ACC112 (cell line): ENCODE data around the gene SORCS3.

Experiments used
- H2AFZ ChIP-seq: fragments of 200-600 bp; sonication (generic); one replicate; pipeline ENCODE4 v1.6.0; 2017; ENCODE audit warnings: antibody characterized with exemption, low read length; ENCODE audit not compliant: unreplicated experiment
- H3K27ac ChIP-seq: fragments of 200-600 bp; sonication (generic); 2 replicates; pipeline ENCODE4 v1.5.1; 2014; ENCODE audit warnings: low read depth, mild to moderate bottlenecking, antibody characterized with exemption, low read length, moderate library complexity
- H3K27me3 ChIP-seq: fragments of 200-600 bp; sonication (generic); 2 replicates; pipeline ENCODE4 v1.6.1; 2014; ENCODE audit warnings: mild to moderate bottlenecking, antibody characterized with exemption, low read length, moderate library complexity, mixed read lengths; ENCODE audit not compliant: insufficient read depth
- H3K36me3 ChIP-seq: fragments of 200-600 bp; sonication (generic); 2 replicates; pipeline ENCODE4 v1.6.1; 2016; ENCODE audit warnings: mild to moderate bottlenecking, antibody characterized with exemption, low read length, moderate library complexity, mixed read lengths; ENCODE audit not compliant: insufficient read depth
- H3K4me1 ChIP-seq: fragments of 200-600 bp; sonication (generic); one replicate; pipeline ENCODE4 v1.6.1; 2016; ENCODE audit warnings: low read length, mixed read lengths; ENCODE audit not compliant: insufficient read depth, unreplicated experiment, control insufficient read depth
- H3K4me3 ChIP-seq: fragments of 200-600 bp; sonication (generic); 2 replicates; pipeline ENCODE4 v1.5.1; 2014; ENCODE audit warnings: mild to moderate bottlenecking, low read depth, low read length
- H3K79me2 ChIP-seq: fragments of 200-600 bp; sonication (generic); one replicate; pipeline ENCODE4 v1.6.0; 2016; ENCODE audit warnings: low read length; ENCODE audit not compliant: control insufficient read depth, unreplicated experiment, insufficient read depth

Gene SORCS3

DNA sequence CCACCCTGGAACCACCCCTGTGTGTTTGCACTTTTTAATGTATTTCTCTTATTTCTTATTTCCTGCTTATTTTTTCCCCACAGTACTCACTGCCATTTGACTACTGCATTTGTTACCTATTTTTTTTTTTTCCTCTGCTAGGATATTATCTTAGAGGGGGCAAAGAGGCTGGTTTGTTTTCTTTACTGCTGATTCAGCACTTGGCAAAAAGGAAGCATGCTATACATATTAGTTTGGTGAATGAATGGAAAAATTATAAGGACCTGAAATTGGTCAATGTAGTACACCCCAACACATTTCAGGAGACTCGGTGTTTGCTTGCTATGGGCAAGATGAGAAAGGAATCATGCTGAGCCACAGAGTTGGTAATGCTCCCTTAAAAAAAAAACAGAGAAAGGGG is 193.5 kb downstream of the SORCS3 start:
- H3K79me2 ChIP-seq = no peaks in the 10 kb centered on the region
- H3K36me3 ChIP-seq = no peaks in the 10 kb centered on the region
- no peaks in the 10 kb centered on the region for H3K27me3 ChIP-seq
- H3K4me3 ChIP-seq = no peak overlapping the region
- H3K27ac ChIP-seq = no peak overlapping the region
- H3K4me1 ChIP-seq = no peaks in the 10 kb centered on the region
- H2AFZ ChIP-seq = no peak overlapping the region

DNA sequence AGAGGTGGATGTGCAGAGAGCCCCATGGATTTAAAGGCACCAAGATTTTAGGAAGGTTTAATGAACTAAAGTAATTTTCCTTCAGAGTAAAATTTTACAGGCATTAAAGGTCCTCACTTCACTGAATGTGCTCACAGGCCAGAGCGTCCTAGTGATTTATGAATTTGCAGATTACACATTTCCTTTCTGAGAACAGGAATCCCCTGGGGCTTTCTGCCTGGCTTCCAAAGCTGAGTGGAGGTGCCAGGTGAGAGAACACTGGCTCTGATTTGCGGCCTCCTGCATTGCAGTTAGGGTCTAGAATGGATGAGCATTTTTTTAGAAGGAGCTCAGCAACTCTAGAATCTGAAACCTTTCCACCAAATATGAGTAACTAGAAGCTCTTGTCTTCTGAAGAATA is 194.3 kb downstream of the SORCS3 start:
- Histone ChIP-seq H2AFZ (no peak overlapping the region), H3K4me1 (no peaks in the 10 kb centered on the region), H3K27ac (no peak overlapping the region), H3K36me3 (no peaks in the 10 kb centered on the region), H3K27me3 (no peaks in the 10 kb centered on the region), H3K4me3 (no peak overlapping the region), H3K79me2 (no peaks in the 10 kb centered on the region)

- Histone ChIP-seq H2AFZ (no peak overlapping the region), H3K27ac (no peak overlapping the region), H3K36me3 (no peaks in the 10 kb centered on the region), H3K27me3 (no peaks in the 10 kb centered on the region), H3K4me1 (no peaks in the 10 kb centered on the region), H3K4me3 (no peak overlapping the region), H3K79me2 (no peaks in the 10 kb centered on the region)
Observed at GRCh38 chr10:104842704-104843103, 201.6 kb downstream of the SORCS3 start.

GRCh38 chr10:104844073-104844472 is 203.0 kb downstream of the SORCS3 start:
- Histone ChIP-seq H3K79me2 (no peaks in the 10 kb centered on the region), H3K27ac (no peak overlapping the region), H3K36me3 (no peaks in the 10 kb centered on the region), H3K4me1 (no peaks in the 10 kb centered on the region), H3K27me3 (no peaks in the 10 kb centered on the region), H3K4me3 (no peak overlapping the region), H2AFZ (no peak overlapping the region)

GRCh38 chr10:104850023-104850422 is 208.9 kb downstream of the SORCS3 start:
- no peak overlapping the region for H2AFZ ChIP-seq
- no peaks in the 10 kb centered on the region for H3K27me3 ChIP-seq
- no peak overlapping the region for H3K27ac ChIP-seq
- no peaks in the 10 kb centered on the region for H3K79me2 ChIP-seq
- no peaks in the 10 kb centered on the region for H3K4me1 ChIP-seq
- H3K36me3 ChIP-seq = no peaks in the 10 kb centered on the region
- no peak overlapping the region for H3K4me3 ChIP-seq

- Histone ChIP-seq H3K27ac (no peak overlapping the region), H2AFZ (no peak overlapping the region), H3K79me2 (no peaks in the 10 kb centered on the region), H3K4me3 (no peak overlapping the region), H3K27me3 (no peaks in the 10 kb centered on the region), H3K4me1 (no peaks in the 10 kb centered on the region), H3K36me3 (no peaks in the 10 kb centered on the region)
Observed at GRCh38 chr10:104867966-104868598, 227.0 kb downstream of the SORCS3 start.

- Histone ChIP-seq H3K27ac (no peak overlapping the region), H2AFZ (no peak overlapping the region), H3K79me2 (no peaks in the 10 kb centered on the region), H3K36me3 (no peaks in the 10 kb centered on the region), H3K27me3 (no peaks in the 10 kb centered on the region), H3K4me3 (no peak overlapping the region), H3K4me1 (no peaks in the 10 kb centered on the region)
Observed at GRCh38 chr10:104872691-104873090, 231.6 kb downstream of the SORCS3 start.

DNA sequence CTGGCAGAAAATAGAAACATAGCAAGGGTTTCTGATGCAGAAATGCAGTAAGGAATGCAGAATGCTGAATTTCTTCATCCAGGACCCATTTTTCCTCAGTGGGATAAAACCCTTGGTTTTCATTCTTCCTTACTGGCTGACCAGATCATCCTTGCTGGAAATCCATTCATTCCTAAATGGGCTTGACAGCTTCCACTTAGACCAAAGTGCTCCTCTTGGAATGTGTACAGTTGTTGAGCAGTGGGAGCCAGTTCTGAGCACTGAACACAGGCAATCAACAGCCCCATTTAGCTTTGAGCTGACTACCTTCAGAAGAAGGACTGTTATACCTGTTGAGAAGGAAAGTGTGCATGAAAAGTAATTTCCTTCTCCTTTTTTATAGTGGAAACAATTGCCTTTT is 232.1 kb downstream of the SORCS3 start:
- no peak overlapping the region for H2AFZ ChIP-seq

GRCh38 chr10:104875561-104875960 is 234.5 kb downstream of the SORCS3 start:
- Histone ChIP-seq H3K27me3 (no peaks in the 10 kb centered on the region), H3K4me3 (no peak overlapping the region), H3K36me3 (no peaks in the 10 kb centered on the region), H3K79me2 (no peaks in the 10 kb centered on the region), H2AFZ (no peak overlapping the region), H3K4me1 (no peaks in the 10 kb centered on the region), H3K27ac (no peak overlapping the region)

More for the DNA sequence above, 232.1 kb downstream of the SORCS3 start:
- H3K4me1 ChIP-seq = no peaks in the 10 kb centered on the region
- no peak overlapping the region for H3K27ac ChIP-seq
- no peak overlapping the region for H3K4me3 ChIP-seq
- no peaks in the 10 kb centered on the region for H3K27me3 ChIP-seq
- H3K36me3 ChIP-seq = no peaks in the 10 kb centered on the region
- H3K79me2 ChIP-seq = no peaks in the 10 kb centered on the region

DNA sequence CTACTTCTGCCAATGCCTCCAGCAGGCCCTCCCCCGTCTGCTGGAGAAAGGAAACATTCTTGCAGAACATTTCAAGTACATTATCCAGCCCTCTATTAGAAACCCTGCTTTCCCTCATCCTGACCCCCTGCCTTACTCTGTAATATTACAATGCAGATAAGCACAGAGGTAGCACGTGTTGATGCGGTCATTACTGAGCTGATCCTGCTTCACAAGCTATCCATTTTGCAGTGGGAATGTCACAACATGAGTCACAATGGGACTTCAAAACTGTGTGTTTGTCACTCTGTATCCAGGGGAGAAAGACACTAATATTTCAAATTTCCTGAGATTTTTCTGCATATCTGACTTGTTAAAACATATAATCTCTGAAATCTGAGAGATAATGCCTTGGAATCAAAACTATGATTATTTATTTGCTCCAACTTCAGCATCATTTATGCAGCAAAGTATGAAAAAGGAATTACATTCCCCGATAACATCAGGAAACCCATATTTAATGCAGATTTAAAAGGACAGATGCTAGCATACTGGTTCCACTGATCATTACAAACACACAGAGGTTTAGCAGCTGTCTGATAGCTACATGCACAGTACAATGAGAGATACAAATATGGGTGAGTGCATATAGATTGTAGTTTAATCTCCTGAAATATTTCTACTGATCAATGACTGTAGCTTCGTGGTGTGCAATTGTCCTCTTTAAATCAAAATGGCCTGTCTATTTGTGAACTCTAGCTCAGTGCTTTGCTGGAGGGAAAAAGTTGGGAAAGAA is 239.7 kb downstream of the SORCS3 start:
- Histone ChIP-seq H3K36me3 (no peaks in the 10 kb centered on the region), H3K27ac (no peak overlapping the region), H3K79me2 (no peaks in the 10 kb centered on the region), H3K27me3 (no peaks in the 10 kb centered on the region), H3K4me1 (no peaks in the 10 kb centered on the region), H3K4me3 (no peak overlapping the region), H2AFZ (no peak overlapping the region)

DNA sequence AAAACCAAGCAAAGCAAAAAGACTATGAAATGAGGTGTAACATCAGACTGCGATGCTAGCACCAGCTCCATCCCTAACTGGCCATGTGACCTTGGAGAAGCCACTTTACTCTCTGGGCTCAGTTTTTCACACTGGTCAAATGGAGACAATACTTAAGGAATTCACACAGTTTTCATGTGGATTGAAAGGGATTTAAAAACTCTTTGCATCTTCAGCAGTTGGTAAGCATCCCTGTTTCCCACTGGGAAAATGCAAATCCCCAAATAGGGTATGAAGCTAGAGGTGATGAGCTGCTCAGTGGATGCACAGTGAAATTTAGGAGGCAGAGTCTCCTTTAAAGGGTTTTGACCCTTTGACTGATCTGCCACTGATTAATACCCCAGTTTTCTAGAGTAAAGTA is 240.7 kb downstream of the SORCS3 start:
- H3K79me2 ChIP-seq = no peaks in the 10 kb centered on the region
- H3K36me3 ChIP-seq = no peaks in the 10 kb centered on the region
- no peak overlapping the region for H3K4me3 ChIP-seq
- no peaks in the 10 kb centered on the region for H3K4me1 ChIP-seq
- no peak overlapping the region for H2AFZ ChIP-seq
- H3K27me3 ChIP-seq = no peaks in the 10 kb centered on the region
- H3K27ac ChIP-seq = no peak overlapping the region
